ENCODE data around the gene A3GALT2. TPM values are rescaled to one million over a fixed set of nuclear protein-coding genes. Genes with fewer than 3 reads are reported as not detected.
"Not testable (repeated sequence)": the region's sequence is repeated elsewhere in the genome, so short reads cannot be mapped to it uniquely, and the experiment has no call there.

The A3GALT2 gene
- total RNA-seq, 4 donors from 2014 or later = not detected

GRCh38 chr1:33292726-33293340, 28.1 kb downstream of the A3GALT2 start:
- no peak for DNase-seq
- Histone ChIP-seq H3K4me1 (peaks cover 0 to 7% (median 4%) of the 10 kb centered on the region in 4 donors), H3K27me3 (no peaks in the 10 kb centered on the region), H3K36me3 (no peaks in the 10 kb centered on the region), H3K4me3 (no peak overlapping the region), H3K9me3 (no peaks in the 10 kb centered on the region), H3K27ac (peak overlapping the region in 2 of 4 donors; percentile 9 to 10)
- 60 to 81% methylated on average over 2 to 11 of the region's 13 CpGs for WGBS, 2 donors (ENCODE audit: low coverage in 1 of 2)
- TF ChIP-seq POLR2A (IDR thresholded peaks at IDR 0.05) (no peak), CTCF (IDR thresholded peaks at IDR 0.05) (no peak), POLR2AphosphoS5 (IDR thresholded peaks at IDR 0.05) (no peak), EP300 (IDR thresholded peaks at IDR 0.05; ENCODE audit: low read depth) (no peak)
- intact Hi-C loops (cut with DNase I; ENCODE audit: low total_unique reads) (loop anchor here (10.0 kb wide), 1 partner anchor 172 kb away; no protein-coding TSS in a partner anchor), in situ Hi-C loops (cut with MboI; ENCODE audit: low pct_ligation_motif_present in 1 of 4, low pct_unique_long_range_greater_than_20kb in 1 of 4, low sequenced_read_pairs in 3 of 4) (loop anchor here in 3 of 4 donors (10.0 to 25.0 kb wide), 4 partner anchors 72 to 182 kb away; partner anchors contain the start of gene ZSCAN20 (in 2 of the 3))

GRCh38 chr1:33290615-33291014, 30.3 kb downstream of the A3GALT2 start:
- H3K36me3 ChIP-seq, H3K27me3 ChIP-seq, H3K4me3 ChIP-seq, H3K9me3 ChIP-seq, DNase-seq, H3K4me1 ChIP-seq, H3K27ac ChIP-seq: not testable (repeated sequence)
- in situ Hi-C loops (cut with MboI; ENCODE audit: low pct_ligation_motif_present in 1 of 4, low pct_unique_long_range_greater_than_20kb in 1 of 4, low sequenced_read_pairs in 3 of 4) = loop anchor here in 3 of 4 donors (10.0 to 25.0 kb wide), 4 partner anchors 74 to 184 kb away; partner anchors contain the start of gene ZSCAN20 (in 2 of the 3)
- WGBS, 2 donors (ENCODE audit: low coverage in 1 of 2) = 94% methylated on average over 1 of the region's 2 CpGs; no CpG with 5 or more reads in 1 of the 2 donors
- intact Hi-C loops (cut with DNase I; ENCODE audit: low total_unique reads) = loop anchor here (10.0 kb wide), 1 partner anchor 174 kb away; no protein-coding TSS in a partner anchor

GRCh38 chr1:33289858-33290154, 31.1 kb downstream of the A3GALT2 start:
- intact Hi-C loops (cut with DNase I; ENCODE audit: low total_unique reads) = loop anchor here (5.0 to 10.0 kb wide), 2 partner anchors 175 to 778 kb away; no protein-coding TSS in a partner anchor
- H3K36me3 ChIP-seq = peaks cover 0 to 3% (median 0%) of the 10 kb centered on the region in 4 donors
- WGBS, 2 donors (ENCODE audit: low coverage in 1 of 2) = 95% methylated on average over 3 of the region's 3 CpGs; no CpG with 5 or more reads in 1 of the 2 donors

GRCh38 chr1:33288976-33289857, 31.7 kb downstream of the A3GALT2 start:
- TF ChIP-seq POLR2AphosphoS5 (IDR thresholded peaks at IDR 0.05) (no peak), POLR2A (IDR thresholded peaks at IDR 0.05) (no peak), EP300 (IDR thresholded peaks at IDR 0.05; ENCODE audit: low read depth) (no peak), CTCF (IDR thresholded peaks at IDR 0.05) (no peak)
- intact Hi-C loops (cut with DNase I; ENCODE audit: low total_unique reads) (loop anchor here (5.0 kb wide), 1 partner anchor 777 kb away; no protein-coding TSS in a partner anchor), in situ Hi-C loops (cut with MboI; ENCODE audit: low pct_ligation_motif_present in 1 of 4, low pct_unique_long_range_greater_than_20kb in 1 of 4, low sequenced_read_pairs in 3 of 4) (loop anchor here in 1 of 4 donors (25.0 kb wide), 1 partner anchor 173 kb away; the partner anchor contains the start of gene ZSCAN20)
- no peak for DNase-seq
- no peak overlapping the region for H3K4me3 ChIP-seq
- H3K4me1 ChIP-seq = peaks cover 0 to 7% (median 2%) of the 10 kb centered on the region in 4 donors
- no peaks in the 10 kb centered on the region for H3K27me3 ChIP-seq
- no peak overlapping the region for H3K27ac ChIP-seq
- H3K36me3 ChIP-seq = peaks cover 0 to 3% (median 0%) of the 10 kb centered on the region in 4 donors
- 80 to 94% methylated on average over 1 to 16 of the region's 16 CpGs for WGBS, 2 donors (ENCODE audit: low coverage in 1 of 2)
- no peaks in the 10 kb centered on the region for H3K9me3 ChIP-seq

More at GRCh38 chr1:33289858-33290154, 31.1 kb downstream of the A3GALT2 start:
- Histone ChIP-seq H3K9me3 (no peaks in the 10 kb centered on the region), H3K27ac (no peak overlapping the region), H3K27me3 (no peaks in the 10 kb centered on the region), H3K4me1 (peaks cover 0 to 7% (median 2%) of the 10 kb centered on the region in 4 donors), H3K4me3 (no peak overlapping the region)
- TF ChIP-seq EP300 (IDR thresholded peaks at IDR 0.05; ENCODE audit: low read depth) (no peak), CTCF (IDR thresholded peaks at IDR 0.05) (no peak), POLR2A (IDR thresholded peaks at IDR 0.05) (no peak), POLR2AphosphoS5 (IDR thresholded peaks at IDR 0.05) (no peak)
- no peak for DNase-seq
- in situ Hi-C loops (cut with MboI; ENCODE audit: low pct_ligation_motif_present in 1 of 4, low pct_unique_long_range_greater_than_20kb in 1 of 4, low sequenced_read_pairs in 3 of 4) = loop anchor here in 3 of 4 donors (10.0 to 25.0 kb wide), 4 partner anchors 75 to 185 kb away; partner anchors contain the start of gene ZSCAN20 (in 2 of the 3)

All from transverse colon (tissue), 4 donors.